Measurements from ENCODE around the gene TRUB1.
A peak's percentile ranks its signal among the peaks of the same experiment; 100 is the strongest.
"Not testable (repeated sequence)": the region's sequence is repeated elsewhere in the genome, so short reads cannot be mapped to it uniquely, and the experiment has no call there.

TRUB1 gene

GRCh38 chr10:114933588-114933987 lies 4.4 kb upstream of the TRUB1 start:
- Histone ChIP-seq H3K36me3 (ENCODE audit: insufficient read depth, insufficient read length, low read length) (no peaks in the 10 kb centered on the region), H3K9ac (ENCODE audit: insufficient read length, low read depth) (no peak overlapping the region), H3K4me3 (ENCODE audit: insufficient read length, low read depth) (no peak overlapping the region), H3K4me1 (ENCODE audit: insufficient read depth, insufficient read length) (no peaks in the 10 kb centered on the region), H3K9me3 (ENCODE audit: insufficient read depth, low read length) (peaks cover 13% of the 10 kb centered on the region), H3K27me3 (ENCODE audit: insufficient read depth, insufficient read length) (no peaks in the 10 kb centered on the region)
- TF ChIP-seq YY1 (IDR thresholded peaks at IDR 0.05; ENCODE audit: insufficient read depth, insufficient read length), result no peak
- no peak for TF ChIP-seq ZNF274 (IDR thresholded peaks at IDR 0.05; ENCODE audit: low read depth, low read length)
- no peak for TF ChIP-seq SUZ12 (IDR thresholded peaks at IDR 0.05; ENCODE audit: extremely low read depth, insufficient read depth, insufficient read length)
- DNase-seq (ENCODE audit: low read depth, low spot score), result no peak

- H3K9ac ChIP-seq (ENCODE audit: insufficient read length, low read depth); DNase-seq (ENCODE audit: low read depth, low spot score); H3K4me3 ChIP-seq (ENCODE audit: insufficient read length, low read depth); H3K36me3 ChIP-seq (ENCODE audit: insufficient read depth, insufficient read length, low read length); H3K27me3 ChIP-seq (ENCODE audit: insufficient read depth, insufficient read length); H3K4me1 ChIP-seq (ENCODE audit: insufficient read depth, insufficient read length): not testable (repeated sequence)
- H3K9me3 ChIP-seq (ENCODE audit: insufficient read depth, low read length), result peaks cover 13% of the 10 kb centered on the region
These were observed 4.0 kb upstream of the TRUB1 start for GRCh38 chr10:114933995-114934394.

- peaks cover 27% of the 10 kb centered on the region for H3K36me3 ChIP-seq (ENCODE audit: insufficient read depth, insufficient read length, low read length)
- H3K27me3 ChIP-seq (ENCODE audit: insufficient read depth, insufficient read length), result no peaks in the 10 kb centered on the region
- no peak for DNase-seq (ENCODE audit: low read depth, low spot score)
- no peaks in the 10 kb centered on the region for H3K4me1 ChIP-seq (ENCODE audit: insufficient read depth, insufficient read length)
- peak overlapping the region; percentile 99 for H3K4me3 ChIP-seq (ENCODE audit: insufficient read length, low read depth)
- peak overlapping the region; percentile 99 for H3K9ac ChIP-seq (ENCODE audit: insufficient read length, low read depth)
- no peak for TF ChIP-seq ZNF274 (IDR thresholded peaks at IDR 0.05; ENCODE audit: low read depth, low read length)
- TF ChIP-seq YY1 (IDR thresholded peaks at IDR 0.05; ENCODE audit: insufficient read depth, insufficient read length), result no peak
- TF ChIP-seq SUZ12 (IDR thresholded peaks at IDR 0.05; ENCODE audit: extremely low read depth, insufficient read depth, insufficient read length), result no peak
- H3K9me3 ChIP-seq (ENCODE audit: insufficient read depth, low read length), result no peaks in the 10 kb centered on the region
These were observed 830 bp downstream of the TRUB1 start for GRCh38 chr10:114938856-114939193.

GRCh38 chr10:114940735-114941134 lies 2.7 kb downstream of the TRUB1 start:
- no peak for DNase-seq (ENCODE audit: low read depth, low spot score)
- Histone ChIP-seq H3K4me1 (ENCODE audit: insufficient read depth, insufficient read length) (no peaks in the 10 kb centered on the region), H3K4me3 (ENCODE audit: insufficient read length, low read depth) (no peak overlapping the region), H3K27me3 (ENCODE audit: insufficient read depth, insufficient read length) (no peaks in the 10 kb centered on the region), H3K36me3 (ENCODE audit: insufficient read depth, insufficient read length, low read length) (peaks cover 44% of the 10 kb centered on the region), H3K9ac (ENCODE audit: insufficient read length, low read depth) (no peak overlapping the region), H3K9me3 (ENCODE audit: insufficient read depth, low read length) (no peaks in the 10 kb centered on the region)
- no peak for TF ChIP-seq YY1 (IDR thresholded peaks at IDR 0.05; ENCODE audit: insufficient read depth, insufficient read length)
- no peak for TF ChIP-seq ZNF274 (IDR thresholded peaks at IDR 0.05; ENCODE audit: low read depth, low read length)
- no peak for TF ChIP-seq SUZ12 (IDR thresholded peaks at IDR 0.05; ENCODE audit: extremely low read depth, insufficient read depth, insufficient read length)

GRCh38 chr10:114943000-114943399 lies 5.0 kb downstream of the TRUB1 start:
- Histone ChIP-seq H3K27me3 (ENCODE audit: insufficient read depth, insufficient read length) (no peaks in the 10 kb centered on the region), H3K36me3 (ENCODE audit: insufficient read depth, insufficient read length, low read length) (peaks cover 48% of the 10 kb centered on the region)
- no peak for DNase-seq (ENCODE audit: low read depth, low spot score)

GRCh38 chr10:114953047-114953446 lies 15.1 kb downstream of the TRUB1 start:
- H3K4me3 ChIP-seq (ENCODE audit: insufficient read length, low read depth), result no peak overlapping the region
- H3K27me3 ChIP-seq (ENCODE audit: insufficient read depth, insufficient read length), result no peaks in the 10 kb centered on the region
- H3K36me3 ChIP-seq (ENCODE audit: insufficient read depth, insufficient read length, low read length), result peaks cover 17% of the 10 kb centered on the region
- H3K9ac ChIP-seq (ENCODE audit: insufficient read length, low read depth), result no peak overlapping the region
- no peak for DNase-seq (ENCODE audit: low read depth, low spot score)
- H3K4me1 ChIP-seq (ENCODE audit: insufficient read depth, insufficient read length), result no peaks in the 10 kb centered on the region
- TF ChIP-seq SUZ12 (IDR thresholded peaks at IDR 0.05; ENCODE audit: extremely low read depth, insufficient read depth, insufficient read length), result no peak
- TF ChIP-seq YY1 (IDR thresholded peaks at IDR 0.05; ENCODE audit: insufficient read depth, insufficient read length), result no peak
- TF ChIP-seq ZNF274 (IDR thresholded peaks at IDR 0.05; ENCODE audit: low read depth, low read length), result no peak
- no peaks in the 10 kb centered on the region for H3K9me3 ChIP-seq (ENCODE audit: insufficient read depth, low read length)

More at GRCh38 chr10:114943000-114943399, 5.0 kb downstream of the TRUB1 start:
- no peaks in the 10 kb centered on the region for H3K4me1 ChIP-seq (ENCODE audit: insufficient read depth, insufficient read length)
- no peaks in the 10 kb centered on the region for H3K9me3 ChIP-seq (ENCODE audit: insufficient read depth, low read length)
- no peak overlapping the region for H3K9ac ChIP-seq (ENCODE audit: insufficient read length, low read depth)
- TF ChIP-seq ZNF274 (IDR thresholded peaks at IDR 0.05; ENCODE audit: low read depth, low read length) (no peak), SUZ12 (IDR thresholded peaks at IDR 0.05; ENCODE audit: extremely low read depth, insufficient read depth, insufficient read length) (no peak), YY1 (IDR thresholded peaks at IDR 0.05; ENCODE audit: insufficient read depth, insufficient read length) (no peak)
- no peak overlapping the region for H3K4me3 ChIP-seq (ENCODE audit: insufficient read length, low read depth)

GRCh38 chr10:114955984-114956383 lies 18.0 kb downstream of the TRUB1 start:
- no peak overlapping the region for H3K4me3 ChIP-seq (ENCODE audit: insufficient read length, low read depth)
- DNase-seq (ENCODE audit: low read depth, low spot score), result no peak
- peaks cover 20% of the 10 kb centered on the region for H3K36me3 ChIP-seq (ENCODE audit: insufficient read depth, insufficient read length, low read length)
- H3K9ac ChIP-seq (ENCODE audit: insufficient read length, low read depth), result no peak overlapping the region
- H3K4me1 ChIP-seq (ENCODE audit: insufficient read depth, insufficient read length), result no peaks in the 10 kb centered on the region
- no peaks in the 10 kb centered on the region for H3K9me3 ChIP-seq (ENCODE audit: insufficient read depth, low read length)
- H3K27me3 ChIP-seq (ENCODE audit: insufficient read depth, insufficient read length), result no peaks in the 10 kb centered on the region
- TF ChIP-seq ZNF274 (IDR thresholded peaks at IDR 0.05; ENCODE audit: low read depth, low read length) (no peak), YY1 (IDR thresholded peaks at IDR 0.05; ENCODE audit: insufficient read depth, insufficient read length) (no peak), SUZ12 (IDR thresholded peaks at IDR 0.05; ENCODE audit: extremely low read depth, insufficient read depth, insufficient read length) (no peak)

GRCh38 chr10:114956466-114956865 lies 18.5 kb downstream of the TRUB1 start:
- no peak overlapping the region for H3K4me3 ChIP-seq (ENCODE audit: insufficient read length, low read depth)
- no peaks in the 10 kb centered on the region for H3K27me3 ChIP-seq (ENCODE audit: insufficient read depth, insufficient read length)
- DNase-seq (ENCODE audit: low read depth, low spot score), result no peak
- H3K9me3 ChIP-seq (ENCODE audit: insufficient read depth, low read length), result no peaks in the 10 kb centered on the region
- TF ChIP-seq SUZ12 (IDR thresholded peaks at IDR 0.05; ENCODE audit: extremely low read depth, insufficient read depth, insufficient read length) (no peak), ZNF274 (IDR thresholded peaks at IDR 0.05; ENCODE audit: low read depth, low read length) (no peak), YY1 (IDR thresholded peaks at IDR 0.05; ENCODE audit: insufficient read depth, insufficient read length) (no peak)
- H3K36me3 ChIP-seq (ENCODE audit: insufficient read depth, insufficient read length, low read length), result peaks cover 20% of the 10 kb centered on the region
- no peaks in the 10 kb centered on the region for H3K4me1 ChIP-seq (ENCODE audit: insufficient read depth, insufficient read length)
- H3K9ac ChIP-seq (ENCODE audit: insufficient read length, low read depth), result no peak overlapping the region
